Cardiac fibroblast (primary cell): ENCODE measurements around the gene ZNF410.
A peak's percentile ranks its signal among the peaks of the same experiment; 100 is the strongest.
"Not testable (repeated sequence)": the region's sequence is repeated elsewhere in the genome, so short reads cannot be mapped to it uniquely, and the experiment has no call there.

Source experiments
- DNase-seq, 2 donors: peaks; one replicate each; pipeline versions ENCODE4 v3.0.0 to v3.0.0-alpha.2; 2010; ENCODE audit warnings: low read depth in 2 of 2
- H3K4me3 ChIP-seq, 2 donors: replicated peaks in 1 of 2; 1 replicate in 1 of 2; 2 replicates in 1 of 2; pipeline ENCODE4 v1.5.1; 2011; ENCODE audit warnings: low read depth in 2 of 2, low read length in 2 of 2, mild to moderate bottlenecking in 2 of 2, moderate library complexity in 1 of 2
- CTCF ChIP-seq: IDR thresholded peaks from one replicate; pipeline ENCODE4 v1.5.1; 2011; ENCODE audit warnings: low read depth, mild to moderate bottlenecking, low read length, inconsistent platforms

ZNF410 gene

GRCh38 chr14:73887694-73888459, 1.2 kb downstream of the ZNF410 start:
- peak overlapping the region; percentile 83 to 87 for H3K4me3 ChIP-seq
- DNase-seq, result peak in 1 of 2 donors; percentile 12
- no peak for TF ChIP-seq CTCF

GRCh38 chr14:73888460-73888725, 1.7 kb downstream of the ZNF410 start:
- peak overlapping the region in 1 of 2 donors; percentile 87 for H3K4me3 ChIP-seq
- peak; percentile 18 to 35 for DNase-seq
- no peak for TF ChIP-seq CTCF

- DNase-seq, result peak in 1 of 2 donors; percentile 21
- no peak for TF ChIP-seq CTCF
- H3K4me3 ChIP-seq, result no peak overlapping the region
Measured at GRCh38 chr14:73888971-73889370, 2.3 kb downstream of the ZNF410 start.

- H3K4me3 ChIP-seq, result no peak overlapping the region
- DNase-seq, result no peak
- no peak for TF ChIP-seq CTCF
Measured at GRCh38 chr14:73889376-73889775, 2.7 kb downstream of the ZNF410 start.

GRCh38 chr14:73894180-73894687, 7.6 kb downstream of the ZNF410 start:
- DNase-seq, H3K4me3 ChIP-seq: not testable (repeated sequence)

GRCh38 chr14:73895939-73896338, 9.3 kb downstream of the ZNF410 start:
- no peak for TF ChIP-seq CTCF
- no peak for DNase-seq
- H3K4me3 ChIP-seq, result no peak overlapping the region

GRCh38 chr14:73896521-73896920, 9.9 kb downstream of the ZNF410 start:
- no peak overlapping the region for H3K4me3 ChIP-seq
- DNase-seq, result peak; percentile 45 to 63
- TF ChIP-seq CTCF, result no peak
